GM06990 (cell line): Measurements from ENCODE around the gene PAX2.

Experiments used
- DNase-seq: peaks from one replicate; pipeline ENCODE4 v3.0.0-alpha.2; 2011; ENCODE audit not compliant: insufficient read length; ENCODE audit errors: extremely low read depth
- H3K27me3 ChIP-seq: replicated peaks from 2 replicates; pipeline ENCODE4 v1.6.0; 2011; ENCODE audit warnings: low read length; ENCODE audit not compliant: control insufficient read depth, insufficient read depth
- H3K36me3 ChIP-seq: 2 replicates; pipeline ENCODE4 v1.5.1; 2011; ENCODE audit warnings: low read length; ENCODE audit not compliant: control insufficient read depth, insufficient read depth
- H3K4me3 ChIP-seq: replicated peaks from 2 replicates; pipeline ENCODE4 v1.5.1; 2011; ENCODE audit warnings: low read depth, mild to moderate bottlenecking, control low read depth, low read length
- TF ChIP-seq, protein P1 (sequence below): IDR thresholded peaks from 2 replicates; pipeline ENCODE4 v1.5.1; 2011; ENCODE audit warnings: low read length, control low read depth, mild to moderate bottlenecking, inconsistent platforms; ENCODE audit not compliant: insufficient read depth, poor library complexity, severe bottlenecking

PAX2 gene

DNA sequence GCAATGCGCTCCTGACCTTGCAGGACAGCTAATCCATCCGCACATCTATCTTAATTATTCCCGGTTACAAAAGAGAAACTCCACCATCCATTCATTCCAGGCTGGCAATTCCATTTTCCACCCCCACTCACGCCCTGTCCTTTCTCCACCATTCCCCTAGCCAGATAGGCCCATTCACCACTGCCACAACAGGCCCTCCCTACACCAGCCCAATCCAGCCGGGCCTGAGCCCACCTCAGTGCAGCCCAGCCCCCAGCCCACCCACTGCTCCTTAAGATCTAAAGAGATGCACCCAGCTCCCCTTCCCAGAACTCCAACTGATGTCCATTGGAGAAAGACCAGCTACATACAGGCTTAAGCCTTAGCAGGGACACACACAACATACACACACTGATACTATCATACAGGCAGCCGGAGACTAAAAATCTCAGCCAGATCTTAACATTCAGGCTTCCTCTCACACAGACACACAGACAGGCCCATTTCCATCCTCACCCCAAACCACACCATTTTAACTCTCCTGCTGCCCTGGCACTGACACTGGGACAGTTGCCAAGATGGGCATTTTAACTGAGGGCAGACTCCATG is 38.0 kb upstream of the PAX2 start:
- no peaks in the 10 kb centered on the region; the same call in none of the 2 replicates for H3K27me3 ChIP-seq
- DNase-seq: no peak
- no peak overlapping the region for H3K4me3 ChIP-seq

DNA sequence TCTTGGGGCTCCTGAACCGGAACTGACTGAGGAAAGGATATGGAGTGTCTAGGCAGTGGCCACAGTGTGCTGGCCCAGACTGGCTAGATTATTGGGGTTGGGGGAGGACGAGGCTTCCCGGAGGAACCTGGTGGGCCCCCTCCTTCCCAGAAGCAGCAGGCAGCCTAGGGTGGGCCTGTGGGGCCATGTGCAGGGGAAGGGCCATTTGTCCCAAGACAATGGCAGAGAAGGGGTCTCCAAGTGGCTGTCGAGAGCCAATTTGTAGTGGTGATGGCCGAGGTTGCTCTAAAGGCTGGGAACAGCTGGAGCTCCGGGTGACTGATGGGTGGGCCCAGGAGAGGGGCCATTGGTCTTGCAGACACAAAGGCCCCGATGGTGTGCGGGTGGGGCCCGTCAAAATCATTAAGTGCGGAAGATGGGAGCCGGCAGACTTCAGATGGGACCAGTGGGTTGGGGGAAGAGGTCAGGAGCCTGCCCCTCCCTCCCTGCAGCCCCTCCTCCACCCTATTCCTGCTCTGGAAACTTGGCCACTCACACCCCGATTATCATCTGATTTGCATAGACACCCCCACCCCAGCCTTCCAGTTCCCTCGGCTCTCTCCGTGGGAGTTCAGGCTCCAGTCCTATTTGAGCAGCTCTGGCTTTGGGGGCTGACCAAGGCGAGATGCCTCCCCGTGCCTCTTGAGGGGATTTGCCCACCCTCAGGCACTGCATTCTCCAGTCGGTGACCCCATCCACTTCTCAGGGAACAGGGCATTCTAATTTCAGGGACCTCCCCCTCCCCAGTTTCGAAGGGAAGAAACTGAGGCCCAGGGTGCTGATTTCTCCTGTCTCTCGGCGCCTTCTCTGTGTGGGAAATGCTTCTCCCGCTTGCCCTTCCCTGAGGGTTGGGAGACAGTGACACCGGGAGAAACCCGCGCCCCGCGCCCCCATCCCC is 36.0 kb upstream of the PAX2 start:
- Histone ChIP-seq H3K4me3 (no peak overlapping the region), H3K36me3 (no peaks in the 10 kb centered on the region), H3K27me3 (no peaks in the 10 kb centered on the region; the same call in none of the 2 replicates)
- DNase-seq: no peak
- TF ChIP-seq, protein P1, sequence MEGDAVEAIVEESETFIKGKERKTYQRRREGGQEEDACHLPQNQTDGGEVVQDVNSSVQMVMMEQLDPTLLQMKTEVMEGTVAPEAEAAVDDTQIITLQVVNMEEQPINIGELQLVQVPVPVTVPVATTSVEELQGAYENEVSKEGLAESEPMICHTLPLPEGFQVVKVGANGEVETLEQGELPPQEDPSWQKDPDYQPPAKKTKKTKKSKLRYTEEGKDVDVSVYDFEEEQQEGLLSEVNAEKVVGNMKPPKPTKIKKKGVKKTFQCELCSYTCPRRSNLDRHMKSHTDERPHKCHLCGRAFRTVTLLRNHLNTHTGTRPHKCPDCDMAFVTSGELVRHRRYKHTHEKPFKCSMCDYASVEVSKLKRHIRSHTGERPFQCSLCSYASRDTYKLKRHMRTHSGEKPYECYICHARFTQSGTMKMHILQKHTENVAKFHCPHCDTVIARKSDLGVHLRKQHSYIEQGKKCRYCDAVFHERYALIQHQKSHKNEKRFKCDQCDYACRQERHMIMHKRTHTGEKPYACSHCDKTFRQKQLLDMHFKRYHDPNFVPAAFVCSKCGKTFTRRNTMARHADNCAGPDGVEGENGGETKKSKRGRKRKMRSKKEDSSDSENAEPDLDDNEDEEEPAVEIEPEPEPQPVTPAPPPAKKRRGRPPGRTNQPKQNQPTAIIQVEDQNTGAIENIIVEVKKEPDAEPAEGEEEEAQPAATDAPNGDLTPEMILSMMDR: no peak

More for the DNA sequence above, 38.0 kb upstream of the PAX2 start:
- TF ChIP-seq, protein P1: no peak
- no peaks in the 10 kb centered on the region for H3K36me3 ChIP-seq

DNA sequence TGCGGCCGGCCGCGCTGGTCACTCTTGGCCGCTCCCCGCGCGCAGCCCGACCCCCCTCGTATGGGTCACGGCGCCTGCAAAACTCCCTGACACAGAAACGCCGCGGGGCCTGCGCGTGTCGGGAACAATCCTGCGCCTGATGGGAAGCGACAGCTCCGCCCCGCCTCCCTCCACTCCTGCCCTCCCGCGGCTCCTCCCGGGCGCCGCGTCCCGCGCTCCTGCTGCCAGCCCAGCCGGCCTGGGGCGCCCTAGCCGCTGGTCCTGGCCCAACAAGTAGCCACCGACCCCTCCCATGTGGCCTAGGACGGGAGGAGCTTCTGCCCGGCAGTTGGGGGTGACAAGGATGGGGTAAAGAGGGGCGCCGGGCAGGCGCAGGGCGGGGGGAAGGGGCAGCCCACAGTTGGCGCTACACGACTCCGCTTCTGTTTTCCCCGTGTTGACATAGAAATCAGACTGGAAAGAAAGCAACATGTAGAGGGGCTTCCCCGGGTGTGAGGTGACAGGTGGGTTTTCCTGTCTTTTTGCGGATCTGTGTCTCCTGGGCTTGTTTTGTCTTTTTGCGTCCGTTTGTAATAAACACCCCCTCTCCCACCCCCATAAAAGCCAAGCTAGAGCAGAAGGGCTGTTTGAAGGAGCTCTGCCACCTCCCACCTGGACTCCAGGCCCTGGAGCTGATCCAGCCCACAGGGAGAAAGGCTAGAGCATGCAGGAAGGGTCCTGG is 35.1 kb upstream of the PAX2 start:
- TF ChIP-seq, protein P1: no peak
- DNase-seq: no peak
- Histone ChIP-seq H3K4me3 (no peak overlapping the region), H3K27me3 (no peaks in the 10 kb centered on the region; the same call in none of the 2 replicates), H3K36me3 (no peaks in the 10 kb centered on the region)

DNA sequence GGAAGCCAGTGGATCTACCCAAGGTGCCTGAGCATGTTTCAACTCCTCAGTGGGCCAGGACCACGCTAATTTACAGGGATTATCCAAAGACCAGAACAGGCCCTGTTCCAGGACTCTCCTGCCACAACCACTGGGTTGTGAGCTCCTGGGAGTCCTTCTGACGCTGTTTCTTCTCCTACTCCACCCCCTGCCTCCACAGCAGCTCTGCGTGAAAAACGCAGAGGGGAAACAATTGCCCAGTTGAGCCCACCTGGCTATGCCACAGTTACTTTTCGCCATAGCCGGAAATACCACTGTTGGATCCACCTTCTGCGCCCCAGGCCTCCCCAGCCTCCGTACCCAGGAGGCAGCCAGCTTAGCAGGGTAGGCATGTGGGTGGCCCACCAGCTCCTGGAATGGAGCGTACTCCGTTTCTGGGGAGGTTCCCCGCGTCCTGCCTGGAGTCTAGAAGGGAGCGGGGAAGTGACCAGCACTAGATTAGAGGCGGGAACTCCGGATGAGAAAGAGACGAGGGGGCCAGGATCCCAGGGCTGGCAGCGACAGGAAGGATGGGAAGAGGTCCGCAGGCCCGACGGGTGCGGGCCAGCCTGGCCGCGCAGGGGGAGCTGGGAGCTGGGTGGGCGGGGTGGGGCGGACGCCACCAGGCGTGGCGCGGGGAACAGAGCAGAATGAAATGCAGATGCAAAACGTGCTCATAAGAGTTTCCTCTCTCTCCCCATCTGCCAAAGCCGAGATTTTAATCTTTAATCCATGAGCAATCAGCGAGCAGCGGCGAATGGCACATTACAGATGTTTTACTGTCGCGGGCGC is 32.1 kb upstream of the PAX2 start:
- no peak for DNase-seq
- H3K36me3 ChIP-seq: no peaks in the 10 kb centered on the region
- H3K4me3 ChIP-seq: no peak overlapping the region
- TF ChIP-seq, protein P1: no peak
- no peaks in the 10 kb centered on the region; the same call in none of the 2 replicates for H3K27me3 ChIP-seq
